Midbrain (tissue), 1 donor: ENCODE measurements around the gene L1CAM.

Experiments
- DNase-seq: peaks from one replicate; lab custom pipeline; 2025; lab: John Stamatoyannopoulos, UW

L1CAM gene, protein sequence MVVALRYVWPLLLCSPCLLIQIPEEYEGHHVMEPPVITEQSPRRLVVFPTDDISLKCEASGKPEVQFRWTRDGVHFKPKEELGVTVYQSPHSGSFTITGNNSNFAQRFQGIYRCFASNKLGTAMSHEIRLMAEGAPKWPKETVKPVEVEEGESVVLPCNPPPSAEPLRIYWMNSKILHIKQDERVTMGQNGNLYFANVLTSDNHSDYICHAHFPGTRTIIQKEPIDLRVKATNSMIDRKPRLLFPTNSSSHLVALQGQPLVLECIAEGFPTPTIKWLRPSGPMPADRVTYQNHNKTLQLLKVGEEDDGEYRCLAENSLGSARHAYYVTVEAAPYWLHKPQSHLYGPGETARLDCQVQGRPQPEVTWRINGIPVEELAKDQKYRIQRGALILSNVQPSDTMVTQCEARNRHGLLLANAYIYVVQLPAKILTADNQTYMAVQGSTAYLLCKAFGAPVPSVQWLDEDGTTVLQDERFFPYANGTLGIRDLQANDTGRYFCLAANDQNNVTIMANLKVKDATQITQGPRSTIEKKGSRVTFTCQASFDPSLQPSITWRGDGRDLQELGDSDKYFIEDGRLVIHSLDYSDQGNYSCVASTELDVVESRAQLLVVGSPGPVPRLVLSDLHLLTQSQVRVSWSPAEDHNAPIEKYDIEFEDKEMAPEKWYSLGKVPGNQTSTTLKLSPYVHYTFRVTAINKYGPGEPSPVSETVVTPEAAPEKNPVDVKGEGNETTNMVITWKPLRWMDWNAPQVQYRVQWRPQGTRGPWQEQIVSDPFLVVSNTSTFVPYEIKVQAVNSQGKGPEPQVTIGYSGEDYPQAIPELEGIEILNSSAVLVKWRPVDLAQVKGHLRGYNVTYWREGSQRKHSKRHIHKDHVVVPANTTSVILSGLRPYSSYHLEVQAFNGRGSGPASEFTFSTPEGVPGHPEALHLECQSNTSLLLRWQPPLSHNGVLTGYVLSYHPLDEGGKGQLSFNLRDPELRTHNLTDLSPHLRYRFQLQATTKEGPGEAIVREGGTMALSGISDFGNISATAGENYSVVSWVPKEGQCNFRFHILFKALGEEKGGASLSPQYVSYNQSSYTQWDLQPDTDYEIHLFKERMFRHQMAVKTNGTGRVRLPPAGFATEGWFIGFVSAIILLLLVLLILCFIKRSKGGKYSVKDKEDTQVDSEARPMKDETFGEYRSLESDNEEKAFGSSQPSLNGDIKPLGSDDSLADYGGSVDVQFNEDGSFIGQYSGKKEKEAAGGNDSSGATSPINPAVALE

DNA sequence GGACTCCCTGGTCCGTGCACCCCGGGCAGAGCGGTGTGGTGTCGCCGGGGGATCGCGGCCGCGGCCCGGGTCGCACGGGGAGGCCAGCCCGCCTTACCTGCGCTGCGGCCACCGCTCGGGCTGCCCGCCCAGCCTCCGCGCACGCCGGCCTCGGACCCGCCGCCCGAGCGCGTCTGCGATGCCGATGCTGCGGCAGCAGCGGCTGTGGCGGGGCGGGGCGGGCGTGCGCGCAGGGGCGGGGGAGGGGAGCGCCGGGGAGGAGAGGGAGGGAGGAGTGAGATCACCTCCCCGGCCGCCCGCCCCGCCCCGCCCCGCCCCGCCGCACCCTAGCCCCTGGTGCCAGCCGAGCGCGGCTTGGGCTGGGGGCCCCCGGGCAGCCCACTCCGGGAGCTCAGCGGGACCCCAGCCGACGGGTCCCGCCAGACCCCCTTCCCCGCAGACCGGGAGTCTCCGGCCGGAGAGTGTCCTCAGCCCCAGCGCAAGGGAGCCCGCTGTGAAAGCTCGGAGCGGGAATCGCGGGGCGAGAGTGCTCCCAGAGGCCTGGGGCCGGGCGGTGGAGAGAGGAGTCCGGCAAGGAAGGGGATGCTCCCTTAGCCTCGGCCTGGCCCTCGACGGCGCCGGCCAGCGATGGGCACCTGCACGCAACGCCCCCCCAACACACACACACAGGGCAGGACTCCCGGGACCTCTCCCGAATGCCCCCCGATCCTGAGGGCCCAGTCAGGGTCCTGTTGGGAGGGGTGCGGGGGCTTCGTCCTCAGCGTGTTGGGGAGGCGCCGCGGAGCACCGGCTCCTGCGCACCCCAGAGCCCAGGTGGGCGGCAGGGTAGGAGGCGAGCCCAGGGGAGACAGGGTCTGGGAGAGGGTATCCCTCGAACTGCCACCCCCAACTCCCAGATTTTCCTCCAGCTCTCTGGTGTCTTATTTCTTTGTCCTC is at the start of gene L1CAM:
Gene L1CAM, minus strand, starts transcription at position 206 of the 936 bp plus-strand sequence. CDS start 10,337 bp downstream, outside the sequence.
- no peak for DNase-seq

DNA sequence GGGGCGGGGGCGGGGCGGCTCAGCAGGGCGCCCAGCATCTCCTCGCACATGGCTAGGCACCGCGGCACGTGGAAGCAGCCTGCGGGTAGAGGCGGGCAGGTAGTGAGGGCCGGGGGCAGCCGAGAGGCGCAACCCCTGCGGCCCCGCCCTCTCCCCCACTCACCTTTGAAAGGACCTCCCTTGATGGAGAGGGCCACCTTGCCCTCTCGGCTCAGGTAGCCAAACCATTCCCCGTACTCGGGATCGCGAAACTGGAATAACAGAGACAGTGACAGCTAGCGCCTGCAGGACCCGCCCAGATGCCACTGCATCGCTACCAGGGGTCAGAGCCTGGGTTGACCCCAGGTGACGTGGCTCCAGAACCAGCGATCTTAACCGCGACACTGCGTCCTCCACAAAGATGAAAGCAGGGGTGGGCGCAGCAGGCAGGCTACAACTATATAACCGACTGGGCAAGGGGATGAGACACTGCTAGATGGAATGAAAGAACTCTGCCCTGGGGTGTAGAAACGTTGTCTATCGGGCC is 49.4 kb upstream of the L1CAM start:
- DNase-seq, result no peak

- DNase-seq, result peak; percentile 73
Measured at GRCh38 chrX:153934762-153935325, 48.9 kb upstream of the L1CAM start, which contains the start of gene NAA10. TSS of gene NAA10 (minus strand) at chrX:153935037. CDS start at chrX:153934904, 133 bp downstream.

GRCh38 chrX:153934148-153934761 is 48.3 kb upstream of the L1CAM start:
- no peak for DNase-seq

DNA sequence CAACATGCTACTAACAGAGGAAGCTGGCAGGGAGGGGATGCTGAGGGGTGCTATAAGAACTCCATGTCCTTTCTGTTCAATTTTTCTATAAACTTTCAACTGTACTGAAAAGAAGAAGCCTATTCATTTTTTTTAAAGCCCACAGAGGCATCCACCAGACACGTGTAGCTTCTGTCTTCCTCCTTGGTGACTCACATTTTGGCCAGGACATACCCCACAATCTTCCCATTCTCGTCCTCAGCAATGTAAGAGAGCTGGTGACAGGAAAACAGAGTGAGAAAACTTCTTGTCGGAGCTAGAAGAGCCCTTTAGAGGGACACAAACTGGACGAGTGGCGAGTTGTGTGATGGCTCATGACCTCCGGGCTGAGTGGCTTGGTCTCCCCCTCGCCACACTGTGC is 47.8 kb upstream of the L1CAM start:
- no peak for DNase-seq

DNA sequence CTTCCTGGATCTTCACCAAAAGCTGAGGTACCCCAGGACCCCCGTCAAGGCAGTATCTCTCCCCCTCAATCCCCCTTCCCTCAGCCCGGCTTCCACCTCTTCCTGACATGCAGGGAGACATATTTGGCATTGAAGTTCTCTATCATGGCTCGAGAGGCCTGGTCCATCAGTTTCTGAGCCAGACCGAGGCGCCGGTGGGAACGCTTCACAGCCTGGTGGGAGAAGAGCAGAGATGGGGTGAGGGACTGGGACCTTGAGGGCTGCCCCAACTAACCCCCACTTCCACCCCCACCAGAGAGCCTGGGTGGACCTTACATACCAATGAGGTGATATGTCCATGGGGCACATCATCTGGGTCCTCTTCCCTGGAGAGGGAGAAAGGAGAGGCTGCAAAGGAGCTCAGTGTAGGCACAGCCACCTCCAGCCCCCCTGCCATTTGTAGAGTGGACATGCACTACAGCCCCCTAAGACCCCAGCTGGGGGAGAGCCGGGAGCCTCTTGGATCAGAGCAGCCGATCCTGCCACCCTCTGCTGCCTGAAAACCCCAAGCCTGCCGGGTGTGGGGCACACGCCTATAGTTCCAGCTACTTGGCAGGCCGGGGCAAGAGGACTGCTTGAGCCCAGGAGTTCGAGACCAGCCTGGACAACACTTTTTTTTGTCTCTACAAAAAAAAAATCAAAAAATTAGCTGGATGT is 46.4 kb upstream of the L1CAM start:
- no peak for DNase-seq

GRCh38 chrX:153931748-153932147 is 45.8 kb upstream of the L1CAM start:
- DNase-seq, result no peak

DNA sequence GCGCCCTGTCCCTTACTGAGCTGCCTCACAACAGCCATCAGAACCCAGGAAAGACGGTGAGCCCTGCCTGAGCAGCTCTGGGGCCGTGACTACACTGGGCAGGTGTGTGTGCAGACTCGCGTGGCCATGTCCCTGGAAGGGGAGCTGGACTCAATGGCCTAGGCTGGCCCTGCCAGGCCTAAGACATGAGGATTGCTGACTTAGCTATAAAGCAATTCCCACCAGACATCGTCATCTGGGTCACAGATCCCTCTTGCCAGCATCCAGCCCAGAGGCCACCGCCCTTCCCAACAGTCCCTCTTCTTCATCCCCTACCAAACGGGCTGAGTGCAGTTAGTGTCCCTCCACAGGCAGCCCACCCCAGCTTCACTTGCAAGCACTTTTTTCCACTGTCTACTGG is 45.2 kb upstream of the L1CAM start:
- DNase-seq, result no peak

- no peak for DNase-seq
Measured at GRCh38 chrX:153930011-153930910, 44.3 kb upstream of the L1CAM start.

GRCh38 chrX:153929576-153929975 is 43.6 kb upstream of the L1CAM start:
- DNase-seq, result no peak

DNA sequence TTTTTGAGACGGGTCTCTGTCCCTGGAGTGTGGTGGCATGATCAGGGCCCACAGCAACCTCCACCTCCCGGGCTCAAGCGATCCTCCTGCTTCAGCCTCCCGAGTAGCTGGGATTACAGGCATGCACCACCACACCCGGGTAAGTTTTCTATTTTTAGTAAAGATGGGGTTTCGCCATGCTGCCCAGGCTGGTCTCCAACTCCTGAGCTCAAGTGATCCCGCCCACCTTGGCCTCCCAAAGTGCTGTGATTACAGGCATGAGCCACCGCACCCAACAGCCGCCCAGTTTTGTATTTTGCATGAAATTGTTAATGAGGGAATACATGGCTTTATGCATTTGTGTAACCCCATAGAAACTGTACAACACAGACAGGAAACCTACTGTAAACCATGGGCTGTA is 42.9 kb upstream of the L1CAM start:
- no peak for DNase-seq

DNA sequence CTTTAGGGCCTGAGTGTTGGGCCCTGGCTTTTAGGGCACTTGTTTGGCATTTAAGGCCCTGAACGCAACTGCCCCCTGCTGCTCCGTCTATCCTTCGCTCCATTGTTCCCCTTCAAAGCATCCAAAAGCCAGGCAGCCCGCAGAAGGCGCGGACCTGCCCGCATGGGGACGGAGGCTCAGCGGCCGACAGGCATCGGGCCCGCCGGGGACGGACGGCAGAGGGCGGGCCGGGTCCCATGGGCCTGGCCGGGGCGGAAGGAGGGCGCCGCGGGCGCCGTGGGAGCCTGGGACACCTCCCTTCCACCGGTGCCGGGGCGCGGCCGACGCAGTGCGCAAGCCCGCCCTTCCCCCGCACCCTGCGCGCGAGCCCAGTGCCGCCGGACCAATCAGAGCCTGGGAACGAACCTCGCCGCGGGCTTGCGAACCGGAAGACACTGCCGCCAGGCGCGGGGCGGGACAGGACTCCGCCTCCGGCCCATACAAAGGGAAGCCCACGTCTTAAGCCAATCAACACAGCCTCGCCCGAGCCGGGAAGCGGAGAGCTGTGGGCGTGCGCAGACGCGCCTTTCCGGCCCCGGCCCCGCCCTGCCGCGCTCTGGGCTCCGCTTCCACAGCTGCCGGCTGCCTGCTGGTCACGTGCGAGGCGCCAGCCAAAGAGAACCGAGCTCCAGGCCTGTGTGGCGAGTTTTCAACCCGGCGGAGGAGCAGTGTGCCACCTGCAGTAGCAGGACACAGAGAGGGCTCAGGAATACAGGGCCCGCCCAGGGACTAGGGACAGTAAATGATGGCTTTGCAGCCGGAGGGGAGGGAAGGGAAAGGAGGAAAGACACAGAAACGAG is 42.2 kb upstream of the L1CAM start:
- peak; percentile 94 for DNase-seq

DNA sequence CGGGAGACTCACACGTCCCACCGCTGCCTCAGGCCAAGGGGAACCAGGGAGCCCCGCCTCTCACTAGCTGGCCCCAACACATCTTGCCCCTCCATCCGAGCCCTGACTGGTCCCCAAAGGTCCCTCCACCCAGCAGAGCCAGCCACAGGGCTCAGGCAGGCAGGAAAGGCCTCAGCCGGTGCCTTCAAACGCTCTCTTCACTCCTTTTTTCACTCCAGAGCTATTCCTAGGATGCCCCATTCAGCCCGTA is 41.6 kb upstream of the L1CAM start:
- DNase-seq, result no peak

DNA sequence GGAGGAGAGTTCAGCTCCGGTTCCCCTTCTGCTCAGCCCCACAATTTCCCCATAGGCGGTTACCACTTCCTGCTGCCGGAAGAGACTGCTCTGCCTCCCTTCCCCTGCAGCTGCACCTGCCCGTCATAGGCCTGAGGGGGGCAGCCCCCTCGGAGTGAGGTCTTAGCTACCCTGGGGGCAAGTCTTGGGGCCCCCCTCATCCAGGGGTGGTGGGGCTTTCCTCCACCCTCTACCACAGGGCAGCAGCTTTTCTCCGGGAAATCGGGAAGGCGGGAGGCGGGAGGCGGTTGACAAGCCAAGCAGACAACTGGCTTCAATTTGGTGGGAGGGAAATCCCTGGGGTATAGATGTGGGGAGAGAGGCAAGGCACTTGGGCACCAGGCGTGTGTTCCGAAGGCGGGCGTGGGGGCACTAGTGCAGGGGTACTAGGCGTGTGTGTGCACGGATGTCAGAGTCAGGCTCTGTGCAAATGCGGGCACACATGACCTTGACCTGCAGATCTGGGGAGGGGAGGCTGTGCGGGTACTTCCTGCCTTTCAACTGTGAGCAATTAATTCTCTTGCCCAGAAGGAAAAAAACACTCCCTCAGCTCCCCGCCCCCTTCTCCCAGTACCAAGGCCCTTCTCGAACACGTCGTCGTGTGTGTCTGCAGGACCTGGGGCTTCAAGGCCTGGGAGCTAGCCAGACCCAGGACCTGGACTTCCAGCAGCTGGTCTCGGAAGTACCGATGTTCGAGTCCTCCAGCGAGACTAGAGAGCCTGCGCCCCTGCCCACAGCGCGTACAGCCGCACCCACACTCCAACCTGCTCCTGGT is 41.1 kb upstream of the L1CAM start:
- DNase-seq, result peak; percentile 25

DNA sequence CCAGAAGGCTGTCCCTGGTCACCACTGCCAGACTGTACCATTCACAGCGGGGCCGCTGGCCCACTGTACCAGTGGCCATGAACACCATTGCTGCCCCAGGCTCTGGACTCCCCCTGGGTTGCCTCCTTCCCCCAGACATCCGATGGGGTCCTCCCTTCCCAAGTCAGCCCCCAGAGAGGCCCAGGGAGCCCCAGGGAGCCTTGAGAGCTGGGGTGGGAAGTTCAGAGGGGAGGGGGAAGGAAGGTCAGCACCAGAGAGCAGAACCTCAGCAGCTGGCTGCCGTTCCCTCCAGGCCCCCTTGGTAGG is 40.5 kb upstream of the L1CAM start:
- no peak for DNase-seq

DNA sequence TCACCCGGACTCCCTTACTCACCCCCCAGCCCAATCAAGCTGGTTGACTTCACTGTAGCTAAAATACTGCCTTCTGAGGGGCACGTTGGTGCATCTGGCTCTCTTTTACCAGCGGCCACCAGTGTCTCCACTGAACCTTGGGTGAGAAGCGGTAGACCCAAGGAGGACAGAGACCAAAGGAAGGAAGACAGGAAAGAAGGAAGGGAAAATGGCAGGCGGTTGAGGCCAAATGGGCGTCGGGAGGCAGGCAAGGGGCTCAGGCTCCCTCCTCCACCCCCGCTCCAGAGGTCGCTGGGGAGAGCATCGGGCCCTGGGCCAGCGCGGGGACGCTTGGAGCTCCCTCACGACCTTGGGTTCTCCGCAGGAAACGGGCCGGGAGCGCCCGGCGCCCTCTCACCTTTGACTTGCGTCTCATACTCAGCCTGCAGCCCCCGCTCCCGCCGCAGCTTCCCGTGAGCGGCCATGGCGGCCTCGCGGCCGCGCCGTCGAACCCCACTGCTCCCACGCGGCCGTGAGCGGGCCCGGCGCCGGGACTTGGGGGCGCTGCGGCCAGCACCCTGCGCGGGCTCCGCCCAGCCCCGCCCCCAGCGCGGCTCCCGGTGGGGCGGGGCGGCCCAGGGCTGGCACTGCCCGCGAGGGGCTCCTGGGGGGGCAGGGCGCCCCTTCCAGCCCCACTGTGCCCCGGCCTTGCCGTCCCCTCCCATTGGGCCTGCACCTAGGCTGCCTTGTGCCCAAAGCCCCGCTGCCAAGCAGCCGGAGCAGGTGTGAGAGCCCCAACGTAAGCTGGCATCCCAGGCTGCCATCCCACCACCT is 40.0 kb upstream of the L1CAM start, which contains the start of gene ARHGAP4:
Gene ARHGAP4, minus strand, starts transcription at position 526 of the 813 bp plus-strand sequence. Its CDS starts 62 bp downstream, at position 464.
- DNase-seq, result no peak
